H9 (cell line): Measurements from ENCODE around the gene SPTLC3. TPM values are rescaled to one million over a fixed set of nuclear protein-coding genes. Genes with fewer than 3 reads are reported as not detected.

Source experiments
- DNase-seq: peaks from one replicate; pipeline ENCODE4 v3.0.0-alpha.2; 2017
- H2AFZ ChIP-seq: one replicate; pipeline ENCODE4 v1.6.1; 2013; ENCODE audit warnings: mild to moderate bottlenecking, low read length, control low read depth, moderate library complexity
- H2AK5ac ChIP-seq: 2 replicates; pipeline ENCODE4 v1.6.1; 2013; ENCODE audit warnings: low read length, control low read depth, mixed read lengths; ENCODE audit not compliant: insufficient read length
- H2BK120ac ChIP-seq: one replicate; pipeline ENCODE4 v1.6.1; 2013; ENCODE audit warnings: low read depth, mild to moderate bottlenecking, low read length, control low read depth, inconsistent platforms; ENCODE audit not compliant: poor library complexity, severe bottlenecking
- H2BK12ac ChIP-seq: 2 replicates; pipeline ENCODE4 v1.6.1; 2013; ENCODE audit warnings: low read length, control low read depth, mixed read lengths, low read depth; ENCODE audit not compliant: insufficient read length
- H2BK15ac ChIP-seq: 2 replicates; pipeline ENCODE4 v1.6.1; 2013; ENCODE audit warnings: low read depth, low read length, control low read depth
- H2BK20ac ChIP-seq: one replicate; pipeline ENCODE4 v1.6.1; 2013; ENCODE audit warnings: low read depth, mild to moderate bottlenecking, low read length, control low read depth, inconsistent platforms; ENCODE audit not compliant: poor library complexity, severe bottlenecking
- H2BK5ac ChIP-seq: 2 replicates; pipeline ENCODE4 v1.6.1; 2013; ENCODE audit warnings: low read length, control low read depth, mixed read lengths; ENCODE audit not compliant: insufficient read length
- H3K14ac ChIP-seq: 2 replicates; pipeline ENCODE4 v1.6.1; 2013; ENCODE audit warnings: low read length, control low read depth; ENCODE audit not compliant: insufficient read depth
- H3K18ac ChIP-seq: 2 replicates; pipeline ENCODE4 v1.6.1; 2013; ENCODE audit warnings: low read depth, mild to moderate bottlenecking, mixed read lengths, low read length, control low read depth; ENCODE audit not compliant: insufficient read length
- H3K23ac ChIP-seq: 2 replicates; pipeline ENCODE4 v1.6.1; 2013; ENCODE audit warnings: low read length, control low read depth, mixed read lengths, low read depth; ENCODE audit not compliant: insufficient read length
- H3K23me2 ChIP-seq: 2 replicates; pipeline ENCODE4 v1.6.1; 2013; ENCODE audit warnings: low read depth, mild to moderate bottlenecking, mixed read lengths, low read length, control low read depth; ENCODE audit not compliant: insufficient read length, poor library complexity, severe bottlenecking
- H3K27ac ChIP-seq: 2 replicates; pipeline ENCODE4 v1.5.1; 2013; ENCODE audit warnings: low read length, control low read depth, mixed read lengths, low read depth; ENCODE audit not compliant: insufficient read length
- H3K27me3 ChIP-seq: 2 replicates; pipeline ENCODE4 v1.6.1; 2013; ENCODE audit warnings: low read length, control low read depth, inconsistent platforms; ENCODE audit not compliant: insufficient read depth
- H3K4ac ChIP-seq: 2 replicates; pipeline ENCODE4 v1.6.1; 2013; ENCODE audit warnings: low read depth, mild to moderate bottlenecking, control low read depth, inconsistent platforms, low read length, moderate library complexity
- H3K4me1 ChIP-seq: 2 replicates; pipeline ENCODE4 v1.6.1; 2013; ENCODE audit warnings: low read length, control low read depth, inconsistent platforms; ENCODE audit not compliant: insufficient read depth
- H3K4me2 ChIP-seq: 2 replicates; pipeline ENCODE4 v1.6.1; 2013; ENCODE audit warnings: low read length, control low read depth, mixed read lengths; ENCODE audit not compliant: insufficient read length, insufficient read depth
- H3K56ac ChIP-seq: 2 replicates; pipeline ENCODE4 v1.6.1; 2013; ENCODE audit warnings: low read depth, mild to moderate bottlenecking, mixed read lengths, low read length, control low read depth; ENCODE audit not compliant: insufficient read length
- H3K79me1 ChIP-seq: 2 replicates; pipeline ENCODE4 v1.6.1; 2013; ENCODE audit warnings: low read depth, mild to moderate bottlenecking, moderate library complexity, low read length, control low read depth, inconsistent platforms; ENCODE audit not compliant: insufficient read depth, poor library complexity, severe bottlenecking
- H3K79me2 ChIP-seq: 2 replicates; pipeline ENCODE4 v1.6.1; 2013; ENCODE audit warnings: low read length, control low read depth, inconsistent platforms; ENCODE audit not compliant: insufficient read depth
- H3K9ac ChIP-seq: 2 replicates; pipeline ENCODE4 v1.6.1; 2013; ENCODE audit warnings: low read length, control low read depth, mixed read lengths; ENCODE audit not compliant: insufficient read length; ENCODE audit errors: extremely low read depth
- H3K9me3 ChIP-seq: one replicate; pipeline ENCODE4 v1.6.1; 2013; ENCODE audit warnings: low read depth, low read length, inconsistent platforms; ENCODE audit not compliant: control insufficient read depth
- H3T11ph ChIP-seq: one replicate; pipeline ENCODE4 v1.6.1; 2013; ENCODE audit warnings: mild to moderate bottlenecking, low read length, control low read depth, inconsistent platforms
- H4K20me1 ChIP-seq: one replicate; pipeline ENCODE4 v1.6.1; 2013; ENCODE audit not compliant: control insufficient read depth, insufficient read length, insufficient read depth
- H4K5ac ChIP-seq: 2 replicates; pipeline ENCODE4 v1.6.1; 2013; ENCODE audit warnings: low read depth, mild to moderate bottlenecking, mixed read lengths, low read length, control low read depth; ENCODE audit not compliant: insufficient read length
- H4K8ac ChIP-seq: replicated peaks from 2 replicates; pipeline ENCODE4 v1.6.1; 2013; ENCODE audit warnings: low read length, control low read depth, mixed read lengths, low read depth; ENCODE audit not compliant: insufficient read length
- H4K91ac ChIP-seq: 2 replicates; pipeline ENCODE4 v1.6.1; 2013; ENCODE audit warnings: low read depth, mild to moderate bottlenecking, moderate library complexity, mixed read lengths, low read length, control low read depth; ENCODE audit not compliant: insufficient read length
- H3K27ac Mint-ChIP-seq, 3 experiments: 2 replicates in 2 of 3; 3 replicates in 1 of 3; pipeline ENCODE4 v1.8.0; 2020 to 2021; ENCODE audit warnings: mixed read lengths in 3 of 3, mild to moderate bottlenecking in 1 of 3, moderate library complexity in 1 of 3
- H3K27me3 Mint-ChIP-seq: 2 replicates; pipeline ENCODE4 v1.8.0; 2021; ENCODE audit warnings: low read depth, mild to moderate bottlenecking, moderate library complexity, mixed read lengths
- H3K36me3 Mint-ChIP-seq, 3 experiments: 2 replicates in 2 of 3; 3 replicates in 1 of 3; pipeline ENCODE4 v1.8.0; 2020 to 2021; ENCODE audit warnings: low read depth in 3 of 3, mixed read lengths in 3 of 3; ENCODE audit not compliant: insufficient read depth in 1 of 3
- H3K4me1 Mint-ChIP-seq, 2 experiments: 2 replicates each; pipeline ENCODE4 v1.8.0; 2020; ENCODE audit warnings: mixed read lengths in 2 of 2
- H3K4me3 Mint-ChIP-seq, 2 experiments: 2 replicates in 1 of 2; 3 replicates in 1 of 2; pipeline ENCODE4 v1.8.0; 2020 to 2021; ENCODE audit warnings: mild to moderate bottlenecking in 2 of 2, mixed read lengths in 2 of 2, moderate library complexity in 1 of 2
- H3K9me3 Mint-ChIP-seq, 2 experiments: 2 replicates in 1 of 2; 3 replicates in 1 of 2; pipeline ENCODE4 v1.8.0; 2020; ENCODE audit warnings: mild to moderate bottlenecking in 2 of 2, mixed read lengths in 2 of 2, moderate library complexity in 1 of 2
- WGBS: extraction: QIAGEN DNeasy Blood & Tissue Kit; methylation state at CpG from one replicate; pipeline ENCODE4 v1.1.7; 2013; ENCODE audit warnings: missing lambda C conversion rate, low lambda C conversion rate, mixed read lengths; ENCODE audit not compliant: insufficient read length; ENCODE audit errors: extremely low coverage; 5-methylcytosine and 5-hydroxymethylcytosine counted together
- total RNA-seq: library from RNA; stranded (reverse); gene quantifications from 2 replicates; pipeline ENCODE4 v1.2.1, GENCODE V29; 2021
- TF ChIP-seq, protein P1 (sequence below): fragments of 200-600 bp; sonication (generic); conservative IDR thresholded peaks from 3 replicates; pipeline ENCODE4 v1.8.0; 2021; ENCODE audit warnings: antibody characterized with exemption, mild to moderate bottlenecking

Gene SPTLC3
- total RNA-seq, 1 experiment from 2014 or later: 0.68 TPM

DNA sequence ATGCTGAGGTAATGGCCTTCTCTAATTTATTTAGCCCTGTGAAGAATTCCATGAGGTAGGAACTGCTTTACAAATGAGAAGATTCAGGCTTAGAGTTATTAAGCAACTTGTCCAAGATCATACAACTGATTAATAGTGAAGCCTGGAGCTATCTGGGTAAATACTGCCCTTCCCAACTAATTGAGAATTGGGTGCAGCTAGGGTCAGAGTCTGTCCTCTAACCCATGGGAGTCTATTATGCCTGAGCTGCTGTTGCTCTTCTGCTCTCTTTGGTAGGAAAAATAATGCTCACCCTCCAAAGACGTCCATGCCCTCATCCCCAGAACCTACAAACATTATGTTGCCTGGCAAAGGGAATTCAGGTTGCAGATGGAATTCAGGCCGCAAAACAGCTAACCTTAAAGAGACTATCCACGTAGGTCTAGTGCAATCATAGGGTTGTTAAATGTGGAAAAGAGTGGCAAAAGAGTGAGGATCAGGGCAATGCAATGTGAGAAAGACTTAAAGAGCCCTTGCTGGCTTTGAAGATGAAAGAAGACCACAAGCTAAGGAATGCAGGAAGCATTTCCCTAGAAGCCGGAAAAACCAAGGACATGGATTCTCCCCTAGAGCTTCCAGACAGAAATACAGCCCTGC lies 90.1 kb downstream of the SPTLC3 start:
- Histone ChIP-seq H3K79me1 (no peaks in the 10 kb centered on the region), H4K8ac (no peak overlapping the region), H3K18ac (no peak overlapping the region), H3K9ac (no peak overlapping the region), H3K9me3 (no peaks in the 10 kb centered on the region), H3K56ac (no peak overlapping the region), H2AK5ac (no peak overlapping the region), H3K23me2 (no peaks in the 10 kb centered on the region), H3K4ac (no peak overlapping the region), H3K27me3 (no peaks in the 10 kb centered on the region), H3K4me2 (no peak overlapping the region), H4K91ac (no peak overlapping the region), H4K5ac (no peak overlapping the region), H4K20me1 (no peaks in the 10 kb centered on the region), H2AFZ (no peak overlapping the region), H2BK5ac (no peak overlapping the region), H2BK20ac (no peak overlapping the region), H2BK120ac (no peak overlapping the region), H3K79me2 (no peaks in the 10 kb centered on the region), H3T11ph (no peak overlapping the region), H2BK15ac (no peak overlapping the region), H2BK12ac (no peak overlapping the region), H3K27ac (no peak overlapping the region), H3K4me1 (peaks cover 9% of the 10 kb centered on the region; the same call in 1 of the 2 replicates), H3K23ac (no peak overlapping the region), H3K14ac (no peak overlapping the region)
- Mint-ChIP-seq H3K9me3 (no peaks in the 10 kb centered on the region), H3K27me3 (no peaks in the 10 kb centered on the region), H3K4me3 (no peak overlapping the region), H3K36me3 (no peaks in the 10 kb centered on the region), H3K27ac (peak overlapping the region in 1 of 3 experiments; percentile 21; a peak in 1 of 7 replicates), H3K4me1 (peaks cover 12 to 22% of the 10 kb centered on the region in 2 experiments)
- no peak for DNase-seq
- TF ChIP-seq, protein P1, sequence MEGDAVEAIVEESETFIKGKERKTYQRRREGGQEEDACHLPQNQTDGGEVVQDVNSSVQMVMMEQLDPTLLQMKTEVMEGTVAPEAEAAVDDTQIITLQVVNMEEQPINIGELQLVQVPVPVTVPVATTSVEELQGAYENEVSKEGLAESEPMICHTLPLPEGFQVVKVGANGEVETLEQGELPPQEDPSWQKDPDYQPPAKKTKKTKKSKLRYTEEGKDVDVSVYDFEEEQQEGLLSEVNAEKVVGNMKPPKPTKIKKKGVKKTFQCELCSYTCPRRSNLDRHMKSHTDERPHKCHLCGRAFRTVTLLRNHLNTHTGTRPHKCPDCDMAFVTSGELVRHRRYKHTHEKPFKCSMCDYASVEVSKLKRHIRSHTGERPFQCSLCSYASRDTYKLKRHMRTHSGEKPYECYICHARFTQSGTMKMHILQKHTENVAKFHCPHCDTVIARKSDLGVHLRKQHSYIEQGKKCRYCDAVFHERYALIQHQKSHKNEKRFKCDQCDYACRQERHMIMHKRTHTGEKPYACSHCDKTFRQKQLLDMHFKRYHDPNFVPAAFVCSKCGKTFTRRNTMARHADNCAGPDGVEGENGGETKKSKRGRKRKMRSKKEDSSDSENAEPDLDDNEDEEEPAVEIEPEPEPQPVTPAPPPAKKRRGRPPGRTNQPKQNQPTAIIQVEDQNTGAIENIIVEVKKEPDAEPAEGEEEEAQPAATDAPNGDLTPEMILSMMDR: no peak
- no CpG with 5 or more reads among the region's 4 CpGs for WGBS
